ENCODE results near the gene SLC12A4.

Gene SLC12A4

GRCh38 chr16:67969254-67970039, 1.0 kb upstream of the SLC12A4 start:
- Histone ChIP-seq H3K4me1 (ENCODE audit: control insufficient read depth, insufficient read depth, low read length, unreplicated experiment) (peaks cover 26% of the 10 kb centered on the region), H3K27me3 (ENCODE audit: insufficient read depth, low read length) (no peaks in the 10 kb centered on the region), H3K4me3 (ENCODE audit: low read depth, low read length) (peak overlapping the region; percentile 88), H3K27ac (ENCODE audit: low read depth, low read length) (no peak overlapping the region), H3K79me2 (ENCODE audit: control insufficient read depth, insufficient read depth, low read length, unreplicated experiment) (peaks cover 39% of the 10 kb centered on the region), H3K36me3 (ENCODE audit: insufficient read depth, low read length) (no peaks in the 10 kb centered on the region; the same call in 1 of the 2 replicates), H2AFZ (ENCODE audit: low read length, unreplicated experiment) (peak overlapping the region; percentile 95)

GRCh38 chr16:67967958-67968399, 458 bp downstream of the SLC12A4 start:
- H3K36me3 ChIP-seq (ENCODE audit: insufficient read depth, low read length), result peaks cover 6% of the 10 kb centered on the region
- peak overlapping the region; percentile 76 for H3K27ac ChIP-seq (ENCODE audit: low read depth, low read length)
- no peaks in the 10 kb centered on the region for H3K27me3 ChIP-seq (ENCODE audit: insufficient read depth, low read length)
- H3K4me3 ChIP-seq (ENCODE audit: low read depth, low read length), result peak overlapping the region; percentile 88
- peaks cover 53% of the 10 kb centered on the region for H3K79me2 ChIP-seq (ENCODE audit: control insufficient read depth, insufficient read depth, low read length, unreplicated experiment)
- H3K4me1 ChIP-seq (ENCODE audit: control insufficient read depth, insufficient read depth, low read length, unreplicated experiment), result peaks cover 34% of the 10 kb centered on the region
- H2AFZ ChIP-seq (ENCODE audit: low read length, unreplicated experiment), result peak overlapping the region; percentile 71

- H3K27me3 ChIP-seq (ENCODE audit: insufficient read depth, low read length), result no peaks in the 10 kb centered on the region
- H2AFZ ChIP-seq (ENCODE audit: low read length, unreplicated experiment), result no peak overlapping the region
- peak overlapping the region; percentile 76 for H3K27ac ChIP-seq (ENCODE audit: low read depth, low read length)
Observed at GRCh38 chr16:67967183-67967957, 1.1 kb downstream of the SLC12A4 start.

GRCh38 chr16:67966549-67967182, 1.8 kb downstream of the SLC12A4 start:
- Histone ChIP-seq H2AFZ (ENCODE audit: low read length, unreplicated experiment) (no peak overlapping the region), H3K27me3 (ENCODE audit: insufficient read depth, low read length) (no peaks in the 10 kb centered on the region), H3K79me2 (ENCODE audit: control insufficient read depth, insufficient read depth, low read length, unreplicated experiment) (peaks cover 58% of the 10 kb centered on the region), H3K4me3 (ENCODE audit: low read depth, low read length) (peak overlapping the region; percentile 88), H3K36me3 (ENCODE audit: insufficient read depth, low read length) (peaks cover 11% of the 10 kb centered on the region), H3K27ac (ENCODE audit: low read depth, low read length) (peak overlapping the region; percentile 76), H3K4me1 (ENCODE audit: control insufficient read depth, insufficient read depth, low read length, unreplicated experiment) (peaks cover 37% of the 10 kb centered on the region)

More at GRCh38 chr16:67967183-67967957, 1.1 kb downstream of the SLC12A4 start:
- Histone ChIP-seq H3K4me3 (ENCODE audit: low read depth, low read length) (peak overlapping the region; percentile 88), H3K4me1 (ENCODE audit: control insufficient read depth, insufficient read depth, low read length, unreplicated experiment) (peaks cover 36% of the 10 kb centered on the region), H3K36me3 (ENCODE audit: insufficient read depth, low read length) (peaks cover 9% of the 10 kb centered on the region), H3K79me2 (ENCODE audit: control insufficient read depth, insufficient read depth, low read length, unreplicated experiment) (peaks cover 55% of the 10 kb centered on the region)

GRCh38 chr16:67965668-67966548, 2.5 kb downstream of the SLC12A4 start:
- H3K27ac ChIP-seq (ENCODE audit: low read depth, low read length), result peak overlapping the region; percentile 15
- peaks cover 61% of the 10 kb centered on the region for H3K79me2 ChIP-seq (ENCODE audit: control insufficient read depth, insufficient read depth, low read length, unreplicated experiment)
- no peak overlapping the region for H2AFZ ChIP-seq (ENCODE audit: low read length, unreplicated experiment)
- peak overlapping the region; percentile 88 for H3K4me3 ChIP-seq (ENCODE audit: low read depth, low read length)
- H3K4me1 ChIP-seq (ENCODE audit: control insufficient read depth, insufficient read depth, low read length, unreplicated experiment), result peaks cover 45% of the 10 kb centered on the region
- H3K36me3 ChIP-seq (ENCODE audit: insufficient read depth, low read length), result peaks cover 18% of the 10 kb centered on the region
- no peaks in the 10 kb centered on the region for H3K27me3 ChIP-seq (ENCODE audit: insufficient read depth, low read length)

- Histone ChIP-seq H3K79me2 (ENCODE audit: control insufficient read depth, insufficient read depth, low read length, unreplicated experiment) (peaks cover 68% of the 10 kb centered on the region), H3K36me3 (ENCODE audit: insufficient read depth, low read length) (peaks cover 19% of the 10 kb centered on the region), H2AFZ (ENCODE audit: low read length, unreplicated experiment) (no peak overlapping the region), H3K4me3 (ENCODE audit: low read depth, low read length) (no peak overlapping the region), H3K27ac (ENCODE audit: low read depth, low read length) (no peak overlapping the region), H3K4me1 (ENCODE audit: control insufficient read depth, insufficient read depth, low read length, unreplicated experiment) (peaks cover 58% of the 10 kb centered on the region), H3K27me3 (ENCODE audit: insufficient read depth, low read length) (no peaks in the 10 kb centered on the region)
Observed at GRCh38 chr16:67964477-67965131, 3.8 kb downstream of the SLC12A4 start.

GRCh38 chr16:67963662-67964321, 4.6 kb downstream of the SLC12A4 start:
- Histone ChIP-seq H2AFZ (ENCODE audit: low read length, unreplicated experiment) (no peak overlapping the region), H3K36me3 (ENCODE audit: insufficient read depth, low read length) (peaks cover 20% of the 10 kb centered on the region), H3K4me3 (ENCODE audit: low read depth, low read length) (no peak overlapping the region), H3K4me1 (ENCODE audit: control insufficient read depth, insufficient read depth, low read length, unreplicated experiment) (peaks cover 66% of the 10 kb centered on the region), H3K27me3 (ENCODE audit: insufficient read depth, low read length) (no peaks in the 10 kb centered on the region), H3K79me2 (ENCODE audit: control insufficient read depth, insufficient read depth, low read length, unreplicated experiment) (peaks cover 74% of the 10 kb centered on the region), H3K27ac (ENCODE audit: low read depth, low read length) (no peak overlapping the region)

GRCh38 chr16:67963292-67963661, 5.2 kb downstream of the SLC12A4 start:
- no peak overlapping the region for H3K27ac ChIP-seq (ENCODE audit: low read depth, low read length)
- H2AFZ ChIP-seq (ENCODE audit: low read length, unreplicated experiment), result no peak overlapping the region
- H3K27me3 ChIP-seq (ENCODE audit: insufficient read depth, low read length), result no peaks in the 10 kb centered on the region
- H3K4me3 ChIP-seq (ENCODE audit: low read depth, low read length), result no peak overlapping the region
- H3K36me3 ChIP-seq (ENCODE audit: insufficient read depth, low read length), result peaks cover 25% of the 10 kb centered on the region
- peaks cover 68% of the 10 kb centered on the region for H3K4me1 ChIP-seq (ENCODE audit: control insufficient read depth, insufficient read depth, low read length, unreplicated experiment)
- H3K79me2 ChIP-seq (ENCODE audit: control insufficient read depth, insufficient read depth, low read length, unreplicated experiment), result peaks cover 78% of the 10 kb centered on the region

GRCh38 chr16:67962135-67962534, 6.3 kb downstream of the SLC12A4 start:
- peaks cover 68% of the 10 kb centered on the region for H3K4me1 ChIP-seq (ENCODE audit: control insufficient read depth, insufficient read depth, low read length, unreplicated experiment)
- no peaks in the 10 kb centered on the region for H3K27me3 ChIP-seq (ENCODE audit: insufficient read depth, low read length)
- no peak overlapping the region for H3K4me3 ChIP-seq (ENCODE audit: low read depth, low read length)
- peaks cover 74% of the 10 kb centered on the region for H3K79me2 ChIP-seq (ENCODE audit: control insufficient read depth, insufficient read depth, low read length, unreplicated experiment)
- H3K27ac ChIP-seq (ENCODE audit: low read depth, low read length), result no peak overlapping the region
- H3K36me3 ChIP-seq (ENCODE audit: insufficient read depth, low read length), result peaks cover 30% of the 10 kb centered on the region
- no peak overlapping the region for H2AFZ ChIP-seq (ENCODE audit: low read length, unreplicated experiment)
